K562 (cell line): ENCODE data around the gene MGST2. TPM values are rescaled to one million over a fixed set of nuclear protein-coding genes. Genes with fewer than 3 reads are reported as not detected.

Experiments
- ATAC-seq: fragments of 200-7000 bp; cut with Tn5 transposase; 3 replicates; pipeline ENCODE4 v1.9.1; 2020; ENCODE audit warnings: moderate library complexity
- BruUV-seq: library from RNA; stranded (reverse); fragments of 400-500 nt; replicated peaks from 2 replicates; lab custom pipeline; 2021; lab: Mats Ljungman, UMichigan
- CTCF ChIA-PET: fragments of 300-600 bp; formaldehyde crosslinking; extraction: SDS; loops from one replicate; lab custom pipeline; 2021; ENCODE audit warnings: low intra/inter-chr PET ratio; lab: Yijun Ruan, JAX
- POLR2A ChIA-PET: fragments of 300-600, 350-650 bp; sonication (Branson Sonifier 250); formaldehyde crosslinking; extraction: SDS; loops from one replicate; lab custom pipeline; 2021; ENCODE audit warnings: antibody characterized with exemption, inconsistent platforms; lab: Yijun Ruan, JAX
- DNase-seq, 4 experiments: peaks; one replicate each; pipeline versions ENCODE4 v3.0.0 to v3.0.0-alpha.2; 2011 to 2018; ENCODE audit warnings: low spot score in 3 of 4, mixed read lengths in 3 of 4; ENCODE audit errors: extremely low read depth in 1 of 4
- FAIRE-seq: peaks from 2 replicates; lab custom pipeline; 2011; peaks lifted over from hg19 to GRCh38; lab: Jason Lieb, UNC
- H2AFZ ChIP-seq: 2 replicates; pipeline ENCODE4 v1.6.0; 2011; ENCODE audit warnings: low read depth, low read length, control low read depth, inconsistent platforms
- H3K27ac ChIP-seq: fragments of 200-600 bp; 3 replicates; pipeline ENCODE4 v1.8.0; 2011; ENCODE audit warnings: low read depth, mild to moderate bottlenecking, control low read depth, inconsistent platforms, low read length, moderate library complexity, mixed read lengths; ENCODE audit errors: extremely low read depth
- H3K27me3 ChIP-seq, 2 experiments: fragments of 300-600 bp in 1 of 2; 2 replicates in 1 of 2; 3 replicates in 1 of 2; pipeline versions ENCODE4 v1.6.0 to v1.8.0; 2011; ENCODE audit warnings: inconsistent platforms in 2 of 2, low read length in 2 of 2, mild to moderate bottlenecking in 1 of 2, mixed read lengths in 1 of 2, moderate library complexity in 1 of 2; ENCODE audit not compliant: control insufficient read depth in 2 of 2, insufficient read depth in 2 of 2
- H3K36me3 ChIP-seq: fragments of 300-600 bp; 3 replicates; pipeline ENCODE4 v1.8.0; 2011; ENCODE audit warnings: mild to moderate bottlenecking, low read length, inconsistent platforms; ENCODE audit not compliant: control insufficient read depth, insufficient read depth
- H3K4me1 ChIP-seq, 2 experiments: fragments of 200-600 bp in 1 of 2; replicated peaks in 1 of 2; 2 replicates in 1 of 2; 3 replicates in 1 of 2; pipeline versions ENCODE4 v1.5.1 to v1.8.0; 2011; ENCODE audit warnings: inconsistent platforms in 2 of 2, low read length in 2 of 2, mild to moderate bottlenecking in 1 of 2, mixed read lengths in 1 of 2, moderate library complexity in 1 of 2; ENCODE audit not compliant: control insufficient read depth in 2 of 2, insufficient read depth in 2 of 2
- H3K4me2 ChIP-seq: 2 replicates; pipeline ENCODE4 v1.6.1; 2011; ENCODE audit warnings: low read length, control low read depth, inconsistent platforms, mixed read lengths; ENCODE audit not compliant: insufficient read depth
- H3K4me3 ChIP-seq: fragments of 200-600 bp; sonication (generic), shearing (Covaris generic); 2 replicates; pipeline ENCODE4 v1.5.1; 2016; ENCODE audit warnings: control low read depth, inconsistent platforms
- H3K79me2 ChIP-seq: fragments of 200-600 bp; 3 replicates; pipeline ENCODE4 v1.8.0; 2011; ENCODE audit warnings: low read length, inconsistent platforms; ENCODE audit not compliant: control insufficient read depth, insufficient read depth
- H3K9ac ChIP-seq, 2 experiments: 2 replicates each; pipeline versions ENCODE4 v1.6.0 to v1.6.1; 2011; ENCODE audit warnings: low read depth in 2 of 2, low read length in 2 of 2, control low read depth in 1 of 2, inconsistent platforms in 1 of 2, mild to moderate bottlenecking in 1 of 2, mixed read lengths in 1 of 2; ENCODE audit not compliant: insufficient read depth in 1 of 2
- H3K9me1 ChIP-seq: one replicate; pipeline ENCODE4 v1.6.0; 2011; ENCODE audit warnings: inconsistent platforms, mild to moderate bottlenecking, low read length, moderate library complexity; ENCODE audit not compliant: control insufficient read depth, insufficient read depth
- H3K9me3 ChIP-seq: replicated peaks from 2 replicates; pipeline ENCODE4 v1.5.1; 2011; ENCODE audit warnings: low read depth, low read length, inconsistent platforms; ENCODE audit not compliant: control insufficient read depth, insufficient read depth
- H4K20me1 ChIP-seq: replicated peaks from 2 replicates; pipeline ENCODE4 v1.6.1; 2011; ENCODE audit warnings: low read length, inconsistent platforms, mixed read lengths; ENCODE audit not compliant: control insufficient read depth, insufficient read depth
- CEBPB ChIP-seq: fragments of 450-650 bp; IDR thresholded peaks from 2 replicates; pipeline ENCODE4 v1.6.1; 2016; ENCODE audit warnings: missing genetic modification characterization, missing compliant biosample characterization
- CTCF ChIP-seq, 3 experiments: IDR thresholded peaks in 2 of 3; conservative IDR thresholded peaks in 1 of 3; 2 replicates each; pipeline ENCODE4 v1.5.1; 2011 to 2012; ENCODE audit warnings: low read length in 3 of 3, mild to moderate bottlenecking in 3 of 3, control low read depth in 2 of 3, improper control_type of control experiment in 1 of 3, inconsistent platforms in 1 of 3, low read depth in 1 of 3, mixed read lengths in 1 of 3, moderate library complexity in 1 of 3; ENCODE audit not compliant: insufficient read depth in 2 of 3
- GTF2E2 ChIP-seq: fragments of 200-800 bp; sonication (Bioruptor generic); IDR thresholded peaks from 2 replicates; pipeline ENCODE4 v1.6.1; 2016; ENCODE audit warnings: missing genetic modification characterization, missing compliant biosample characterization
- PKNOX1 ChIP-seq: fragments of 450-650 bp; IDR thresholded peaks from 2 replicates; pipeline ENCODE4 v1.6.1; 2016
- RAD21 ChIP-seq, 2 experiments: fragments of 250-450 bp in 1 of 2; fragments of 450-650 bp in 1 of 2; sonication (Bioruptor Pico) in 1 of 2; formaldehyde crosslinking in 1 of 2; IDR thresholded peaks in 1 of 2; conservative IDR thresholded peaks in 1 of 2; 2 replicates each; pipeline versions ENCODE4 v1.4.0 to v1.8.0; 2020 to 2022; ENCODE audit warnings: mild to moderate bottlenecking in 2 of 2, moderate library complexity in 1 of 2
- TCF3 ChIP-seq: sonication (generic); formaldehyde crosslinking; IDR thresholded peaks from 2 replicates; pipeline ENCODE4 v1.4.0; 2020; ENCODE audit warnings: mild to moderate bottlenecking, missing genetic modification reagents
- ZBTB43 ChIP-seq: sonication (generic); formaldehyde crosslinking; IDR thresholded peaks from 2 replicates; pipeline ENCODE4 v1.8.0; 2023; ENCODE audit warnings: mild to moderate bottlenecking, missing genetic modification reagents
- ZNF644 ChIP-seq: fragments of 200-800 bp; sonication (Bioruptor generic); IDR thresholded peaks from 2 replicates; pipeline ENCODE4 v1.6.1; 2016; ENCODE audit warnings: low read depth, missing genetic modification characterization, missing compliant biosample characterization
- WGBS: fragments of 100-300 bp; shearing (Covaris generic); methylation state at CpG from one replicate; pipeline ENCODE4 v1.1.6; 2016; ENCODE audit warnings: low coverage, mixed read lengths; ENCODE audit not compliant: insufficient coverage; ENCODE audit errors: missing lambda C conversion rate; 5-methylcytosine and 5-hydroxymethylcytosine counted together
- in situ Hi-C: fragments of 300-500 bp; cut with MboI; formaldehyde crosslinking; loops from 4 replicates; pipeline ENCODE4 v1.15.0; 2018; ENCODE audit warnings: inconsistent platforms, mixed read lengths
- intact Hi-C: fragments of 100-400 bp; cut with micrococcal nuclease; formaldehyde crosslinking; loops from 2 replicates; pipeline ENCODE4 v1.14.2; 2022
- polyA plus RNA-seq, 8 experiments: library from polyadenylated mRNA; depleted of rRNA in 4 of 8; stranded (reverse) in 5 of 8; unstranded in 3 of 8; fragments of >200 nt; fragmentation: Nextera tagmentation in 2 of 8; fragmentation: Illumina TruSeq in 1 of 8; extraction: Ambion mirVana in 2 of 8; extraction: Trizol in 1 of 8; gene quantifications; 2 replicates each; pipeline versions ENCODE4 v1.2.1 to v1.2.3, GENCODE V29; 2011 to 2014; ENCODE audit warnings: inconsistent platforms in 1 of 8, missing spikeins in 1 of 8
- total RNA-seq, 7 experiments: library from RNA; depleted of rRNA in 6 of 7; stranded (reverse); fragments of >200 nt in 6 of 7; fragmentation: Illumina TruSeq in 2 of 7; extraction: Trizol in 2 of 7; gene quantifications; 2 replicates each; pipeline versions ENCODE4 v1.2.1 to v1.2.3, GENCODE V29; 2011 to 2021; ENCODE audit warnings: low replicate concordance in 1 of 7

The MGST2 gene
- total and polyA plus RNA-seq, 9 of the 15 experiments (the other 6 are each of a cell fraction or from before 2014, with no cell fraction given): 38.7 to 115 (median 84.6) TPM

GRCh38 chr4:139692309-139693012 is 26.8 kb downstream of the MGST2 start:
- peak overlapping the region; percentile 6; the same call in 1 of the 2 replicates for H3K4me2 ChIP-seq
- CTCF ChIA-PET: interaction anchor here (0.6 kb wide), 1 partner anchor 1127 kb away, joined by 5 read pairs; no protein-coding TSS in a partner anchor
- H2AFZ ChIP-seq: peak overlapping the region; percentile 47; the same call in 1 of the 2 replicates
- no peak overlapping the region for H3K4me3 ChIP-seq
- no peak overlapping the region for H3K27ac ChIP-seq
- H3K9me3 ChIP-seq: no peaks in the 10 kb centered on the region
- peak; percentile 74 for FAIRE-seq
- no peaks in the 10 kb centered on the region for H4K20me1 ChIP-seq
- intact Hi-C loops (loop anchor here (5.0 kb wide), 1 partner anchor 35 kb away; no protein-coding TSS in a partner anchor), in situ Hi-C loops (no loop called here)
- no peaks in the 10 kb centered on the region for H3K27me3 ChIP-seq
- 0 out of 4 replicates have a peak overlapping the region, but pooled peaks of 1 of the 2 experiments have one; percentile 24 for H3K9ac ChIP-seq
- POLR2A ChIA-PET: interaction anchor here (1.4 kb wide), 1 partner anchor 35 kb away, joined by 4 read pairs; no protein-coding TSS in a partner anchor
- no peaks in the 10 kb centered on the region for H3K9me1 ChIP-seq
- WGBS: 29% methylated on average over 4 of the region's 4 CpGs
- BruUV-seq: no TSS peak
- no peak for TF ChIP-seq ZBTB43 (CRISPR knock-in tag)
- peak; percentile 32; the same call in 1 of the 2 replicates for TF ChIP-seq CEBPB (tag)
- peak; percentile 25; the same call in 1 of the 2 replicates for TF ChIP-seq PKNOX1
- TF ChIP-seq ZNF644 (tag): no peak
- TF ChIP-seq TCF3: peak; percentile 39; the same call in 1 of the 2 replicates
- TF ChIP-seq GTF2E2 (tag): no peak
- TF ChIP-seq RAD21 (CRISPR knock-in tag; conservative IDR thresholded peaks at IDR 0.05 in 1 of 2, IDR thresholded peaks at IDR 0.05 in 1 of 2): peak in 1 of 2 experiments; percentile 23; a peak in 3 of 4 replicates
- TF ChIP-seq CTCF (IDR thresholded peaks at IDR 0.05 in 2 of 3, conservative IDR thresholded peaks at IDR 0.05 in 1 of 3; ENCODE audit: insufficient read depth in 2 of 3, low read depth in 1 of 3, low read length in 3 of 3): peak; percentile 48 to 53 (median 51); a peak in 5 of 6 replicates
- peaks cover 6 to 16% of the 10 kb centered on the region in 2 experiments for H3K4me1 ChIP-seq
- peaks cover 13% of the 10 kb centered on the region; the same call in 2 of the 3 replicates for H3K36me3 ChIP-seq
- peak; percentile 86 for ATAC-seq
- H3K79me2 ChIP-seq: peaks cover 1% of the 10 kb centered on the region; the same call in 1 of the 3 replicates
- DNase-seq: peak in 1 of 4 experiments; percentile 25
